SK-N-SH (cell line): ENCODE measurements around the gene PLEKHG3.

Experiments
- EP300 ChIP-seq, 2 experiments: IDR thresholded peaks; 2 replicates each; pipeline versions ENCODE4 v1.4.0 to v1.6.1; 2012; ENCODE audit warnings: borderline replicate concordance in 1 of 2, low read depth in 1 of 2, low read length in 1 of 2
- EZH2phosphoT487 ChIP-seq: fragments of 200-600 bp; sonication (generic); IDR thresholded peaks from 2 replicates; pipeline ENCODE4 v1.6.1; 2017; ENCODE audit warnings: low read depth, mixed run types, mild to moderate bottlenecking, antibody characterized with exemption, moderate library complexity, borderline replicate concordance
- NRF1 ChIP-seq: IDR thresholded peaks from 2 replicates; pipeline ENCODE4 v1.6.1; 2012; ENCODE audit warnings: low read depth, mild to moderate bottlenecking, low read length
- SMC3 ChIP-seq: IDR thresholded peaks from 2 replicates; pipeline ENCODE4 v1.6.1; 2012; ENCODE audit warnings: low read depth, low read length, improper control_type of control experiment
- TCF12 ChIP-seq: IDR thresholded peaks from 2 replicates; pipeline ENCODE4 v1.4.0; 2012
- TF ChIP-seq, protein P1 (sequence below): fragments of 200-600 bp; sonication (generic); IDR thresholded peaks from 2 replicates; pipeline ENCODE4 v1.6.1; 2017; ENCODE audit warnings: antibody characterized with exemption, mild to moderate bottlenecking, moderate library complexity

DNA sequence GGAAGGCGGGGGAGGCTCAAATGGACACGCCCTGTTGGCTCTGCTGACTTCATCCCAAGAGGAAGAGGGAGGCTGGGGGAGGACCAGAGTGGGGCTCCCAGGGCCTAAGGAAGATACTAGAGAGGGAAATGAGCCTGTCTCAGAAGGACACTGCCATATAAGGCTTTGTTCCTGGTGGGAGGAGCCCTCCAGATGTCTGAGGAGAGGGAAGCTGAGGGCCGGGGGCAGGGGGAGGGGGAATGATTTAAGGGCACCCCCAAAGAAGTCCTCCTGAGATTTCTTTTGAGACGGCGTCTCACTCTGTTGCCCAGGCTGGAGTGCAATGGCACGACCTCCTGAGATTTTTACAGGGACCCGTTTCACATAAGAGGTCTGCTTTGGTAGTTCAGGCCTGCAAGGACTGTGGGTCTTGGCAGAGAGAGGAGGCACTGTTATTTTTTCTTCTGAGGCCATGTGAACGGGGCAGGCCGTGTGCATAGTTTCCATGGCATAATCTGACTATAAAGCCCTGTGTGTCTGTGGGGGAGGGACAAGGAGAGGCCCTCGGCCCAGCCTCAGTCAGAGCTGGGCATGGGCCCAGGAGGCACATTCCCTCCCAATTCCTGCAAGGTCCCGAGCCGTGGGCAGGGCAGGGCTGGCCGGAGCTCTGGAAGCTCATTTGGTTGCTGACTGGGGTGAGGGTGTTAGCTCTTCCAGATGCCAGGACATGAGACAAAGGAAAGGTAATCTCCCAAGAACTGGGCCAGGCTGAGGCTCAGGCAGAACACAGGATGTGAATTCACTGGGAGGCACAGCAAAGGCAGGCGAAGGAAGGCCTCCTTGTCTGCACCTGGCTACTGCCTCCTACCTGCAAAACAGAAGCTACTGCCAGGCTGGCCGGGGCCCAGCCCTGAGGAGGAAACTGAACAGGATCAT, 22.2 kb upstream of the PLEKHG3 start:
- TF ChIP-seq EP300 (IDR thresholded peaks at IDR 0.05; ENCODE audit: borderline replicate concordance in 1 of 2, low read depth in 1 of 2, low read length in 1 of 2) (no peak), EZH2phosphoT487 (no peak), NRF1 (no peak), SMC3 (no peak), TCF12 (no peak)
- TF ChIP-seq, protein P1, sequence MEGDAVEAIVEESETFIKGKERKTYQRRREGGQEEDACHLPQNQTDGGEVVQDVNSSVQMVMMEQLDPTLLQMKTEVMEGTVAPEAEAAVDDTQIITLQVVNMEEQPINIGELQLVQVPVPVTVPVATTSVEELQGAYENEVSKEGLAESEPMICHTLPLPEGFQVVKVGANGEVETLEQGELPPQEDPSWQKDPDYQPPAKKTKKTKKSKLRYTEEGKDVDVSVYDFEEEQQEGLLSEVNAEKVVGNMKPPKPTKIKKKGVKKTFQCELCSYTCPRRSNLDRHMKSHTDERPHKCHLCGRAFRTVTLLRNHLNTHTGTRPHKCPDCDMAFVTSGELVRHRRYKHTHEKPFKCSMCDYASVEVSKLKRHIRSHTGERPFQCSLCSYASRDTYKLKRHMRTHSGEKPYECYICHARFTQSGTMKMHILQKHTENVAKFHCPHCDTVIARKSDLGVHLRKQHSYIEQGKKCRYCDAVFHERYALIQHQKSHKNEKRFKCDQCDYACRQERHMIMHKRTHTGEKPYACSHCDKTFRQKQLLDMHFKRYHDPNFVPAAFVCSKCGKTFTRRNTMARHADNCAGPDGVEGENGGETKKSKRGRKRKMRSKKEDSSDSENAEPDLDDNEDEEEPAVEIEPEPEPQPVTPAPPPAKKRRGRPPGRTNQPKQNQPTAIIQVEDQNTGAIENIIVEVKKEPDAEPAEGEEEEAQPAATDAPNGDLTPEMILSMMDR, result no peak
